ENCODE measurements around the gene NBEAL2.

Gene NBEAL2

DNA sequence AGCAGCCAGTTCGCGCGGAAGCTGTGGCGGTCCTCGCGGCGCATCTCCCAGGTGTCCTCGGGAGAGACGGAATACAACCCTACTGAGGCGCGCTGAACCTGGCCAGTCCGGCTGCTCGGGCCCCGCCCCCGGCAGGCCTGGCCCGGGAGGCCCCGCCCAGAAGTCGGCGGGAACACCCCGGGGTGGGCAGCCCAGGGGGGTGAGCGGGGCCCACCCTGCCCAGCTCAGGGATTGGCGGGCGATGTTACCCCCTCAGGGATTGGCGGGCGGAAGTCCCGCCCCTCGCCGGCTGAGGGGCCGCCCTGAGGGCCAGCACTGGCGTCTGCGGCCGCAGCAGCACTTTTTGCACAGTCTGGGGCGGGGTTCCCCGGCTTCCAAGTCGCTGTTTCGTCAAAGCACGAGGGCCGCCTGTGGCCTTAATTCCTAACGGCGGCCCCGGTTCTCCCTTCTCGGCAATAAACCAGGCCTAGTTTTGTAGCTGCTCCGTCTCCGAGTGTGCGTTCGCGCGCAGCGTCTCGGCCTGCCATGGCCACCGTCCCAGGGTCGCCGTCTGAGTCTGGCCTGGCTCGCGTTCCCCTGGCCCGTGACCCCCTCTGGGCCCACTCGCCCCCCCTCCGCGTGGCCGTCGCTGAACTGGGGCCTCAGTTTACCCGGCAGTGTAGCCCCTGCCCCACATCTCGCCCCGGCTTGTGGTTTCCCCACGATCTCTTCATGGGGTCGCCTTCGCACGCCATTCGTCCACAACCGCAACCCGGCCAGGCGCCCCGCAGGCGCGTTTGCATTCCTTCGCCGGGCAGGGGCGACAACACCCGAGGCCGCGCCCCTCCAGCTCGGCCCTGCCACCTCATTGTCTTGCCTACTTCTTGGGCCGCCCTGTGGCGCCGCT, 30.0 kb downstream of the NBEAL2 start (continued):
- TF ChIP-seq ZNF585B (tag by site-specific recombination; IDR thresholded peaks at IDR 0.05) (no peak), ZNF394 (tag by site-specific recombination; IDR thresholded peaks at IDR 0.05; ENCODE audit: borderline replicate concordance) (no peak), ZNF404 (tag by site-specific recombination; IDR thresholded peaks at IDR 0.05) (no peak), ZNF23 (tag by site-specific recombination; IDR thresholded peaks at IDR 0.05; ENCODE audit: borderline replicate concordance) (no peak), ZNF776 (tag by site-specific recombination; IDR thresholded peaks at IDR 0.05; ENCODE audit: borderline replicate concordance) (no peak), ZBTB21 (tag by site-specific recombination; IDR thresholded peaks at IDR 0.05) (no peak), ZNF639 (tag by site-specific recombination; IDR thresholded peaks at IDR 0.05) (no peak), ZNF148 (tag by site-specific recombination; IDR thresholded peaks at IDR 0.05; ENCODE audit: borderline replicate concordance) (no peak), KLF10 (tag by site-specific recombination; IDR thresholded peaks at IDR 0.05) (peak; percentile 52; the same call in 1 of the 2 replicates), KLF9 (tag by site-specific recombination; IDR thresholded peaks at IDR 0.05; ENCODE audit: low read depth) (peak; percentile 51), ZNF670 (tag by site-specific recombination; IDR thresholded peaks at IDR 0.05; ENCODE audit: low read depth) (no peak), ZNF416 (tag by site-specific recombination; IDR thresholded peaks at IDR 0.05) (no peak), ZXDB (tag by site-specific recombination; IDR thresholded peaks at IDR 0.05) (no peak), ZBTB8A (tag by site-specific recombination; IDR thresholded peaks at IDR 0.05) (no peak), ZNF654 (tag by site-specific recombination; IDR thresholded peaks at IDR 0.05; ENCODE audit: low read depth) (no peak), ZNF174 (tag by site-specific recombination; IDR thresholded peaks at IDR 0.05) (no peak), ZNF214 (tag by site-specific recombination; IDR thresholded peaks at IDR 0.05; ENCODE audit: borderline replicate concordance) (no peak), ZNF645 (tag by site-specific recombination; IDR thresholded peaks at IDR 0.05) (no peak), ZNF626 (tag by site-specific recombination; IDR thresholded peaks at IDR 0.05) (no peak)
- TF ChIP-seq, protein P1, sequence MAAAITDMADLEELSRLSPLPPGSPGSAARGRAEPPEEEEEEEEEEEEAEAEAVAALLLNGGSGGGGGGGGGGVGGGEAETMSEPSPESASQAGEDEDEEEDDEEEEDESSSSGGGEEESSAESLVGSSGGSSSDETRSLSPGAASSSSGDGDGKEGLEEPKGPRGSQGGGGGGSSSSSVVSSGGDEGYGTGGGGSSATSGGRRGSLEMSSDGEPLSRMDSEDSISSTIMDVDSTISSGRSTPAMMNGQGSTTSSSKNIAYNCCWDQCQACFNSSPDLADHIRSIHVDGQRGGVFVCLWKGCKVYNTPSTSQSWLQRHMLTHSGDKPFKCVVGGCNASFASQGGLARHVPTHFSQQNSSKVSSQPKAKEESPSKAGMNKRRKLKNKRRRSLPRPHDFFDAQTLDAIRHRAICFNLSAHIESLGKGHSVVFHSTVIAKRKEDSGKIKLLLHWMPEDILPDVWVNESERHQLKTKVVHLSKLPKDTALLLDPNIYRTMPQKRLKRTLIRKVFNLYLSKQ (tag by site-specific recombination; IDR thresholded peaks at IDR 0.05; ENCODE audit: borderline replicate concordance) = no peak
- TF ChIP-seq, protein P2, sequence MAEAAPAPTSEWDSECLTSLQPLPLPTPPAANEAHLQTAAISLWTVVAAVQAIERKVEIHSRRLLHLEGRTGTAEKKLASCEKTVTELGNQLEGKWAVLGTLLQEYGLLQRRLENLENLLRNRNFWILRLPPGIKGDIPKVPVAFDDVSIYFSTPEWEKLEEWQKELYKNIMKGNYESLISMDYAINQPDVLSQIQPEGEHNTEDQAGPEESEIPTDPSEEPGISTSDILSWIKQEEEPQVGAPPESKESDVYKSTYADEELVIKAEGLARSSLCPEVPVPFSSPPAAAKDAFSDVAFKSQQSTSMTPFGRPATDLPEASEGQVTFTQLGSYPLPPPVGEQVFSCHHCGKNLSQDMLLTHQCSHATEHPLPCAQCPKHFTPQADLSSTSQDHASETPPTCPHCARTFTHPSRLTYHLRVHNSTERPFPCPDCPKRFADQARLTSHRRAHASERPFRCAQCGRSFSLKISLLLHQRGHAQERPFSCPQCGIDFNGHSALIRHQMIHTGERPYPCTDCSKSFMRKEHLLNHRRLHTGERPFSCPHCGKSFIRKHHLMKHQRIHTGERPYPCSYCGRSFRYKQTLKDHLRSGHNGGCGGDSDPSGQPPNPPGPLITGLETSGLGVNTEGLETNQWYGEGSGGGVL (tag by site-specific recombination; IDR thresholded peaks at IDR 0.05) = no peak
- TF ChIP-seq, protein P3, sequence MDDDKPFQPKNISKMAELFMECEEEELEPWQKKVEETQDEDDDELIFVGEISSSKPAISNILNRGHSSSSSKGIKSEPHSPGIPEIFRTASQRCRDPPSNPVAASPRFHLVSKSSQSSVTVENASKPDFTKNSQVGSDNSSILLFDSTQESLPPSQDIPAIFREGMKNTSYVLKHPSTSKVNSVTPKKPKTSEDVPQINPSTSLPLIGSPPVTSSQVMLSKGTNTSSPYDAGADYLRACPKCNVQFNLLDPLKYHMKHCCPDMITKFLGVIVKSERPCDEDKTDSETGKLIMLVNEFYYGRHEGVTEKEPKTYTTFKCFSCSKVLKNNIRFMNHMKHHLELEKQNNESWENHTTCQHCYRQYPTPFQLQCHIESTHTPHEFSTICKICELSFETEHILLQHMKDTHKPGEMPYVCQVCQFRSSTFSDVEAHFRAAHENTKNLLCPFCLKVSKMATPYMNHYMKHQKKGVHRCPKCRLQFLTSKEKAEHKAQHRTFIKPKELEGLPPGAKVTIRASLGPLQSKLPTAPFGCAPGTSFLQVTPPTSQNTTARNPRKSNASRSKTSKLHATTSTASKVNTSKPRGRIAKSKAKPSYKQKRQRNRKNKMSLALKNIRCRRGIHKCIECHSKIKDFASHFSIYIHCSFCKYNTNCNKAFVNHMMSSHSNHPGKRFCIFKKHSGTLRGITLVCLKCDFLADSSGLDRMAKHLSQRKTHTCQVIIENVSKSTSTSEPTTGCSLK (tag by site-specific recombination; IDR thresholded peaks at IDR 0.05) = no peak
- TF ChIP-seq, protein P4, sequence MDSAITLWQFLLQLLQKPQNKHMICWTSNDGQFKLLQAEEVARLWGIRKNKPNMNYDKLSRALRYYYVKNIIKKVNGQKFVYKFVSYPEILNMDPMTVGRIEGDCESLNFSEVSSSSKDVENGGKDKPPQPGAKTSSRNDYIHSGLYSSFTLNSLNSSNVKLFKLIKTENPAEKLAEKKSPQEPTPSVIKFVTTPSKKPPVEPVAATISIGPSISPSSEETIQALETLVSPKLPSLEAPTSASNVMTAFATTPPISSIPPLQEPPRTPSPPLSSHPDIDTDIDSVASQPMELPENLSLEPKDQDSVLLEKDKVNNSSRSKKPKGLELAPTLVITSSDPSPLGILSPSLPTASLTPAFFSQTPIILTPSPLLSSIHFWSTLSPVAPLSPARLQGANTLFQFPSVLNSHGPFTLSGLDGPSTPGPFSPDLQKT (IDR thresholded peaks at IDR 0.05; ENCODE audit: borderline replicate concordance, low read depth, low read length) = no peak

Measured in HEK293 (cell line).